ENCODE results near the gene TOR3A. TPM values are rescaled to one million over a fixed set of nuclear protein-coding genes. Genes with fewer than 3 reads are reported as not detected.
A peak's percentile ranks its signal among the peaks of the same experiment; 100 is the strongest.

TOR3A gene
- total and polyA plus RNA-seq, 2 of the 13 experiments (the other 11 are each of a cell fraction or from before 2014, with no cell fraction given) = 14.7 to 28.4 TPM

DNA sequence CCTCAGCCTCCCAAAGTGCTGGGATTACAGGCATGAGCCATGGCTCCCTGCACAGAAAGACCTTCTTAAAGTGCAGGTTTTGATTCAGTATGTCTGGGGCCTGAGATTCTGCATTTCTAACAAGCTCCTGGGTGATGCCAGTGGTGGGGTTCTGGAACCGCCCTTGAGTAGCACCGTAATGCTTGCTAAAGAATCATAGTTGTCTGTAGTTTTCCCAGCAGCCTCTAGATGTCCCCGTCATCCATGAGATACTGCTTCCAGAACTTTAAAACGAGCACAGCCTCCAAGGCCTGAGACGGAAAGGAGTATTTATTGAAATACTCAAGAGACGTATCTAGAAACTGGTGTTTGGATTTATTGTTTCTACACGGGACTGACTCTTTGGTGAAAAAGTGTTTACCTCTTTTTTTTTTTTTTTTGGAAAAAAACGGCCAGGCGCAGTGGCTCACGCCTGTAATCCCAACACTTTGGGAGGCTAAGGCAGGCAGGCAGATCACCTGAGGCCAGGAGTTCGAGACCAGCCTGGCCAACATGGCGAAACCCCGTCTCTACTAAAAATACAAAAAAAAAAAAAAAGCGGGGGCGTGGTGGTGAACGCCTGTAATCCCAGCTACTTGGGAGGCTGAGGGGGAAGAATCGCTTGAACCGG is 2.6 kb upstream of the TOR3A start:
- H4K20me1 ChIP-seq (ENCODE audit: insufficient read depth, low read length) = no peaks in the 10 kb centered on the region
- WGBS (ENCODE audit: low lambda C conversion rate) = 64% methylated on average over 18 of the region's 18 CpGs
- POLR2A ChIA-PET = interaction anchor here (1.2 kb wide), 1 partner anchor 286 kb away, joined by 3 read pairs; no protein-coding TSS in a partner anchor
- in situ Hi-C loops (cut with HindIII; ENCODE audit: extremely low pct_ligation_motif_present, low pct_unique_long_range_greater_than_20kb) (no loop called here), intact Hi-C loops (cut with micrococcal nuclease; ENCODE audit: unreplicated experiment) (loop anchor here (1.0 to 5.0 kb wide), 2 partner anchors 43 to 213 kb away; no protein-coding TSS in a partner anchor)
- peak; percentile 64 for DNase-seq (ENCODE audit: low spot score)
- H3K27me3 ChIP-seq (ENCODE audit: control insufficient read depth in 1 of 2, insufficient read depth in 2 of 2, low read length in 2 of 2) = no peaks in the 10 kb centered on the region
- no peak overlapping the region for H3K4me2 ChIP-seq (ENCODE audit: low read depth, low read length)
- BruUV-seq (replicated peaks) = no TSS peak
- H3K36me3 ChIP-seq (replicated peaks in 1 of 2; ENCODE audit: control insufficient read depth in 1 of 2, insufficient read depth in 2 of 2, low read length in 2 of 2) = peaks cover 0 to 2% of the 10 kb centered on the region in 2 experiments; a peak in 1 of 5 replicates
- H3K27ac ChIP-seq (ENCODE audit: extremely low read length, insufficient read depth, low read length) = no peak overlapping the region
- peaks cover 14% of the 10 kb centered on the region for H3K79me2 ChIP-seq (ENCODE audit: insufficient read depth, low read length)
- ATAC-seq = no peak
- H3K4me1 ChIP-seq (ENCODE audit: insufficient read depth, low read length) = peaks cover 32% of the 10 kb centered on the region
- H3K9ac ChIP-seq (ENCODE audit: insufficient read depth, low read depth, low read length) = no peak overlapping the region
- peak; percentile 79 for FAIRE-seq
- no peak overlapping the region for H2AFZ ChIP-seq (ENCODE audit: low read length)
- no peaks in the 10 kb centered on the region for H3K9me3 ChIP-seq (ENCODE audit: low read length)
- H3K4me3 ChIP-seq (replicated peaks in 1 of 3; ENCODE audit: insufficient read depth in 1 of 3, low read depth in 2 of 3, low read length in 3 of 3) = no peak overlapping the region
- CTCF ChIA-PET (ENCODE audit: low intra/inter-chr PET ratio, low total read pairs) = interaction anchor here (0.6 to 1.6 kb wide), 4 partner anchors 41 to 368 kb away, joined by 3 to 8 read pairs (median 3); no protein-coding TSS in a partner anchor
- TF ChIP-seq PPARG (CRISPR knock-in tag; conservative IDR thresholded peaks at IDR 0.05) (0 out of 2 replicates have a peak, but pooled peaks have one; percentile 22), NFYC (CRISPR knock-in tag; IDR thresholded peaks at IDR 0.05) (no peak), ZBTB37 (CRISPR knock-in tag; IDR thresholded peaks at IDR 0.05) (no peak), FOSL1 (CRISPR knock-in tag; IDR thresholded peaks at IDR 0.05; ENCODE audit: borderline replicate concordance) (no peak), CTCF (CRISPR knock-in tag; IDR thresholded peaks at IDR 0.05) (peak; percentile 82), MEF2D (CRISPR knock-in tag; IDR thresholded peaks at IDR 0.05) (no peak), ZNF282 (IDR thresholded peaks at IDR 0.05; ENCODE audit: partially characterized antibody) (no peak), KMT2B (CRISPR knock-in tag; IDR thresholded peaks at IDR 0.05) (no peak), RAD21 (CRISPR knock-in tag; IDR thresholded peaks at IDR 0.05) (peak; percentile 72), HOXA5 (CRISPR knock-in tag; IDR thresholded peaks at IDR 0.05) (no peak), ZBTB7A (CRISPR knock-in tag; IDR thresholded peaks at IDR 0.05) (no peak), STAT6 (CRISPR knock-in tag; IDR thresholded peaks at IDR 0.05; ENCODE audit: borderline replicate concordance) (no peak), GABPB1 (CRISPR knock-in tag; IDR thresholded peaks at IDR 0.05) (no peak)
- TF ChIP-seq, protein P1, sequence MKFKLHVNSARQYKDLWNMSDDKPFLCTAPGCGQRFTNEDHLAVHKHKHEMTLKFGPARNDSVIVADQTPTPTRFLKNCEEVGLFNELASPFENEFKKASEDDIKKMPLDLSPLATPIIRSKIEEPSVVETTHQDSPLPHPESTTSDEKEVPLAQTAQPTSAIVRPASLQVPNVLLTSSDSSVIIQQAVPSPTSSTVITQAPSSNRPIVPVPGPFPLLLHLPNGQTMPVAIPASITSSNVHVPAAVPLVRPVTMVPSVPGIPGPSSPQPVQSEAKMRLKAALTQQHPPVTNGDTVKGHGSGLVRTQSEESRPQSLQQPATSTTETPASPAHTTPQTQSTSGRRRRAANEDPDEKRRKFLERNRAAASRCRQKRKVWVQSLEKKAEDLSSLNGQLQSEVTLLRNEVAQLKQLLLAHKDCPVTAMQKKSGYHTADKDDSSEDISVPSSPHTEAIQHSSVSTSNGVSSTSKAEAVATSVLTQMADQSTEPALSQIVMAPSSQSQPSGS (CRISPR knock-in tag; IDR thresholded peaks at IDR 0.05) = no peak
- TF ChIP-seq, protein P2, sequence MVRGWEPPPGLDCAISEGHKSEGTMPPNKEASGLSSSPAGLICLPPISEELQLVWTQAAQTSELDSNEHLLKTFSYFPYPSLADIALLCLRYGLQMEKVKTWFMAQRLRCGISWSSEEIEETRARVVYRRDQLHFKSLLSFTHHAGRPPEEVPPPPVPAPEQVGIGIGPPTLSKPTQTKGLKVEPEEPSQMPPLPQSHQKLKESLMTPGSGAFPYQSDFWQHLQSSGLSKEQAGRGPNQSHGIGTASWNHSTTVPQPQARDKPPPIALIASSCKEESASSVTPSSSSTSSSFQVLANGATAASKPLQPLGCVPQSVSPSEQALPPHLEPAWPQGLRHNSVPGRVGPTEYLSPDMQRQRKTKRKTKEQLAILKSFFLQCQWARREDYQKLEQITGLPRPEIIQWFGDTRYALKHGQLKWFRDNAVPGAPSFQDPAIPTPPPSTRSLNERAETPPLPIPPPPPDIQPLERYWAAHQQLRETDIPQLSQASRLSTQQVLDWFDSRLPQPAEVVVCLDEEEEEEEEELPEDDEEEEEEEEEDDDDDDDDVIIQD (CRISPR knock-in tag; IDR thresholded peaks at IDR 0.05; ENCODE audit: low read depth) = 0 out of 2 replicates have a peak, but pooled peaks have one; percentile 20

Measured in HepG2 (cell line).